H9 (cell line): Measurements from ENCODE around the gene NUP37. TPM values are rescaled to one million over a fixed set of nuclear protein-coding genes. Genes with fewer than 3 reads are reported as not detected.

ENCODE experiments used
- DNase-seq: peaks from one replicate; pipeline ENCODE4 v3.0.0-alpha.2; 2017
- H2AFZ ChIP-seq: one replicate; pipeline ENCODE4 v1.6.1; 2013; ENCODE audit warnings: mild to moderate bottlenecking, low read length, control low read depth, moderate library complexity
- H2AK5ac ChIP-seq: 2 replicates; pipeline ENCODE4 v1.6.1; 2013; ENCODE audit warnings: low read length, control low read depth, mixed read lengths; ENCODE audit not compliant: insufficient read length
- H2BK120ac ChIP-seq: one replicate; pipeline ENCODE4 v1.6.1; 2013; ENCODE audit warnings: low read depth, mild to moderate bottlenecking, low read length, control low read depth, inconsistent platforms; ENCODE audit not compliant: poor library complexity, severe bottlenecking
- H2BK12ac ChIP-seq: 2 replicates; pipeline ENCODE4 v1.6.1; 2013; ENCODE audit warnings: low read length, control low read depth, mixed read lengths, low read depth; ENCODE audit not compliant: insufficient read length
- H2BK15ac ChIP-seq: 2 replicates; pipeline ENCODE4 v1.6.1; 2013; ENCODE audit warnings: low read depth, low read length, control low read depth
- H2BK20ac ChIP-seq: one replicate; pipeline ENCODE4 v1.6.1; 2013; ENCODE audit warnings: low read depth, mild to moderate bottlenecking, low read length, control low read depth, inconsistent platforms; ENCODE audit not compliant: poor library complexity, severe bottlenecking
- H2BK5ac ChIP-seq: 2 replicates; pipeline ENCODE4 v1.6.1; 2013; ENCODE audit warnings: low read length, control low read depth, mixed read lengths; ENCODE audit not compliant: insufficient read length
- H3K14ac ChIP-seq: 2 replicates; pipeline ENCODE4 v1.6.1; 2013; ENCODE audit warnings: low read length, control low read depth; ENCODE audit not compliant: insufficient read depth
- H3K18ac ChIP-seq: 2 replicates; pipeline ENCODE4 v1.6.1; 2013; ENCODE audit warnings: low read depth, mild to moderate bottlenecking, mixed read lengths, low read length, control low read depth; ENCODE audit not compliant: insufficient read length
- H3K23ac ChIP-seq: 2 replicates; pipeline ENCODE4 v1.6.1; 2013; ENCODE audit warnings: low read length, control low read depth, mixed read lengths, low read depth; ENCODE audit not compliant: insufficient read length
- H3K23me2 ChIP-seq: 2 replicates; pipeline ENCODE4 v1.6.1; 2013; ENCODE audit warnings: low read depth, mild to moderate bottlenecking, mixed read lengths, low read length, control low read depth; ENCODE audit not compliant: insufficient read length, poor library complexity, severe bottlenecking
- H3K27ac ChIP-seq: 2 replicates; pipeline ENCODE4 v1.5.1; 2013; ENCODE audit warnings: low read length, control low read depth, mixed read lengths, low read depth; ENCODE audit not compliant: insufficient read length
- H3K27me3 ChIP-seq: 2 replicates; pipeline ENCODE4 v1.6.1; 2013; ENCODE audit warnings: low read length, control low read depth, inconsistent platforms; ENCODE audit not compliant: insufficient read depth
- H3K4ac ChIP-seq: 2 replicates; pipeline ENCODE4 v1.6.1; 2013; ENCODE audit warnings: low read depth, mild to moderate bottlenecking, control low read depth, inconsistent platforms, low read length, moderate library complexity
- H3K4me1 ChIP-seq: 2 replicates; pipeline ENCODE4 v1.6.1; 2013; ENCODE audit warnings: low read length, control low read depth, inconsistent platforms; ENCODE audit not compliant: insufficient read depth
- H3K4me2 ChIP-seq: 2 replicates; pipeline ENCODE4 v1.6.1; 2013; ENCODE audit warnings: low read length, control low read depth, mixed read lengths; ENCODE audit not compliant: insufficient read length, insufficient read depth
- H3K56ac ChIP-seq: 2 replicates; pipeline ENCODE4 v1.6.1; 2013; ENCODE audit warnings: low read depth, mild to moderate bottlenecking, mixed read lengths, low read length, control low read depth; ENCODE audit not compliant: insufficient read length
- H3K79me1 ChIP-seq: 2 replicates; pipeline ENCODE4 v1.6.1; 2013; ENCODE audit warnings: low read depth, mild to moderate bottlenecking, moderate library complexity, low read length, control low read depth, inconsistent platforms; ENCODE audit not compliant: insufficient read depth, poor library complexity, severe bottlenecking
- H3K79me2 ChIP-seq: 2 replicates; pipeline ENCODE4 v1.6.1; 2013; ENCODE audit warnings: low read length, control low read depth, inconsistent platforms; ENCODE audit not compliant: insufficient read depth
- H3K9ac ChIP-seq: 2 replicates; pipeline ENCODE4 v1.6.1; 2013; ENCODE audit warnings: low read length, control low read depth, mixed read lengths; ENCODE audit not compliant: insufficient read length; ENCODE audit errors: extremely low read depth
- H3K9me3 ChIP-seq: one replicate; pipeline ENCODE4 v1.6.1; 2013; ENCODE audit warnings: low read depth, low read length, inconsistent platforms; ENCODE audit not compliant: control insufficient read depth
- H3T11ph ChIP-seq: one replicate; pipeline ENCODE4 v1.6.1; 2013; ENCODE audit warnings: mild to moderate bottlenecking, low read length, control low read depth, inconsistent platforms
- H4K20me1 ChIP-seq: one replicate; pipeline ENCODE4 v1.6.1; 2013; ENCODE audit not compliant: control insufficient read depth, insufficient read length, insufficient read depth
- H4K5ac ChIP-seq: 2 replicates; pipeline ENCODE4 v1.6.1; 2013; ENCODE audit warnings: low read depth, mild to moderate bottlenecking, mixed read lengths, low read length, control low read depth; ENCODE audit not compliant: insufficient read length
- H4K8ac ChIP-seq: replicated peaks from 2 replicates; pipeline ENCODE4 v1.6.1; 2013; ENCODE audit warnings: low read length, control low read depth, mixed read lengths, low read depth; ENCODE audit not compliant: insufficient read length
- H4K91ac ChIP-seq: 2 replicates; pipeline ENCODE4 v1.6.1; 2013; ENCODE audit warnings: low read depth, mild to moderate bottlenecking, moderate library complexity, mixed read lengths, low read length, control low read depth; ENCODE audit not compliant: insufficient read length
- H3K27ac Mint-ChIP-seq, 3 experiments: 2 replicates in 2 of 3; 3 replicates in 1 of 3; pipeline ENCODE4 v1.8.0; 2020 to 2021; ENCODE audit warnings: mixed read lengths in 3 of 3, mild to moderate bottlenecking in 1 of 3, moderate library complexity in 1 of 3
- H3K27me3 Mint-ChIP-seq: 2 replicates; pipeline ENCODE4 v1.8.0; 2021; ENCODE audit warnings: low read depth, mild to moderate bottlenecking, moderate library complexity, mixed read lengths
- H3K36me3 Mint-ChIP-seq, 3 experiments: 2 replicates in 2 of 3; 3 replicates in 1 of 3; pipeline ENCODE4 v1.8.0; 2020 to 2021; ENCODE audit warnings: low read depth in 3 of 3, mixed read lengths in 3 of 3; ENCODE audit not compliant: insufficient read depth in 1 of 3
- H3K4me1 Mint-ChIP-seq, 2 experiments: 2 replicates each; pipeline ENCODE4 v1.8.0; 2020; ENCODE audit warnings: mixed read lengths in 2 of 2
- H3K4me3 Mint-ChIP-seq, 2 experiments: 2 replicates in 1 of 2; 3 replicates in 1 of 2; pipeline ENCODE4 v1.8.0; 2020 to 2021; ENCODE audit warnings: mild to moderate bottlenecking in 2 of 2, mixed read lengths in 2 of 2, moderate library complexity in 1 of 2
- H3K9me3 Mint-ChIP-seq, 2 experiments: 2 replicates in 1 of 2; 3 replicates in 1 of 2; pipeline ENCODE4 v1.8.0; 2020; ENCODE audit warnings: mild to moderate bottlenecking in 2 of 2, mixed read lengths in 2 of 2, moderate library complexity in 1 of 2
- WGBS: extraction: QIAGEN DNeasy Blood & Tissue Kit; methylation state at CpG from one replicate; pipeline ENCODE4 v1.1.7; 2013; ENCODE audit warnings: missing lambda C conversion rate, low lambda C conversion rate, mixed read lengths; ENCODE audit not compliant: insufficient read length; ENCODE audit errors: extremely low coverage; 5-methylcytosine and 5-hydroxymethylcytosine counted together
- total RNA-seq: library from RNA; stranded (reverse); gene quantifications from 2 replicates; pipeline ENCODE4 v1.2.1, GENCODE V29; 2021
- TF ChIP-seq, protein P1 (sequence below): fragments of 200-600 bp; sonication (generic); conservative IDR thresholded peaks from 3 replicates; pipeline ENCODE4 v1.8.0; 2021; ENCODE audit warnings: antibody characterized with exemption, mild to moderate bottlenecking

The NUP37 gene
- total RNA-seq, 1 experiment from 2014 or later, result 62.5 TPM

DNA sequence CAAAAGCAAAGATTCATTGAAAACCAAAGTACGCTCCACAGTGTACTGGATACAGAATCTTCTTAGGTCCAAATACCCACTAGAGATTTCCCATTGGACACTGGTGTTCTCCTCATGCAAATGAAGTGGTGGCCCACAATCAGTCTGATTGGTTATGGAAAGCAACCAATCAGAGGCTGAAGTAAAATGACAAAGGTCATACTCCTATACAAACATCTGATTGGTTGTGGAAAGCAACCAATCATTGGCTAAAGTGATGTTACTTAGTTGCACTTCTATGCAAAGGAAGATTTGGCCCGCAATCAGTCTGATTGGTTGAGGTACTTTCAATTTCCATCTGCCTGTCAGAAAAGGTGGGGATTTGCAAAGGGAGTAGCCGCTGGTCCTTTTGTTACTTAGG, 56.8 kb downstream of the NUP37 start:
- H3K4ac ChIP-seq, result no peak overlapping the region
- Mint-ChIP-seq H3K36me3 (no peaks in the 10 kb centered on the region), H3K27me3 (no peaks in the 10 kb centered on the region), H3K27ac (no peak overlapping the region), H3K4me3 (no peak overlapping the region), H3K4me1 (peaks cover 6 to 8% of the 10 kb centered on the region in 2 experiments; a peak in 3 of 4 replicates), H3K9me3 (no peaks in the 10 kb centered on the region)
- H2BK12ac ChIP-seq, result no peak overlapping the region
- H2AFZ ChIP-seq, result no peak overlapping the region
- no peak overlapping the region for H3K4me2 ChIP-seq
- no peak overlapping the region for H3K9ac ChIP-seq
- no peak for DNase-seq
- no peaks in the 10 kb centered on the region for H3K79me2 ChIP-seq
- H3K14ac ChIP-seq, result no peak overlapping the region
- TF ChIP-seq, protein P1, sequence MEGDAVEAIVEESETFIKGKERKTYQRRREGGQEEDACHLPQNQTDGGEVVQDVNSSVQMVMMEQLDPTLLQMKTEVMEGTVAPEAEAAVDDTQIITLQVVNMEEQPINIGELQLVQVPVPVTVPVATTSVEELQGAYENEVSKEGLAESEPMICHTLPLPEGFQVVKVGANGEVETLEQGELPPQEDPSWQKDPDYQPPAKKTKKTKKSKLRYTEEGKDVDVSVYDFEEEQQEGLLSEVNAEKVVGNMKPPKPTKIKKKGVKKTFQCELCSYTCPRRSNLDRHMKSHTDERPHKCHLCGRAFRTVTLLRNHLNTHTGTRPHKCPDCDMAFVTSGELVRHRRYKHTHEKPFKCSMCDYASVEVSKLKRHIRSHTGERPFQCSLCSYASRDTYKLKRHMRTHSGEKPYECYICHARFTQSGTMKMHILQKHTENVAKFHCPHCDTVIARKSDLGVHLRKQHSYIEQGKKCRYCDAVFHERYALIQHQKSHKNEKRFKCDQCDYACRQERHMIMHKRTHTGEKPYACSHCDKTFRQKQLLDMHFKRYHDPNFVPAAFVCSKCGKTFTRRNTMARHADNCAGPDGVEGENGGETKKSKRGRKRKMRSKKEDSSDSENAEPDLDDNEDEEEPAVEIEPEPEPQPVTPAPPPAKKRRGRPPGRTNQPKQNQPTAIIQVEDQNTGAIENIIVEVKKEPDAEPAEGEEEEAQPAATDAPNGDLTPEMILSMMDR, result no peak
- no peaks in the 10 kb centered on the region for H3K23me2 ChIP-seq
- no CpG with 5 or more reads among the region's 3 CpGs for WGBS
- H2AK5ac ChIP-seq, result no peak overlapping the region
- no peaks in the 10 kb centered on the region for H3K9me3 ChIP-seq
- no peak overlapping the region for H4K91ac ChIP-seq
- no peaks in the 10 kb centered on the region for H3K4me1 ChIP-seq
- H3K56ac ChIP-seq, result no peak overlapping the region
- no peak overlapping the region for H3K23ac ChIP-seq
- H2BK120ac ChIP-seq, result no peak overlapping the region
- H3T11ph ChIP-seq, result no peak overlapping the region
- H4K20me1 ChIP-seq, result no peaks in the 10 kb centered on the region
- no peak overlapping the region for H3K18ac ChIP-seq
- H4K8ac ChIP-seq, result no peak overlapping the region
- H3K27me3 ChIP-seq, result no peaks in the 10 kb centered on the region
- H2BK20ac ChIP-seq, result no peak overlapping the region
- no peak overlapping the region for H4K5ac ChIP-seq
- no peak overlapping the region for H2BK5ac ChIP-seq
- H2BK15ac ChIP-seq, result no peak overlapping the region
- no peak overlapping the region for H3K27ac ChIP-seq
- H3K79me1 ChIP-seq, result no peaks in the 10 kb centered on the region
